Stimulated activated CD8-positive, alpha-beta memory T cell treated with anti-CD3 and anti-CD28 coated beads, Interleukin-2, amount 100 ng/mL, for 48 hours (primary cell): ENCODE measurements around the gene EDN3.
"Not testable (repeated sequence)": the region's sequence is repeated elsewhere in the genome, so short reads cannot be mapped to it uniquely, and the experiment has no call there.

Experiments
- DNase-seq, 2 donors: peaks; one replicate each; pipeline ENCODE4 v3.0.0-alpha.2; 2020; ENCODE audit warnings: low read depth in 2 of 2

Gene EDN3

GRCh38 chr20:59336540-59336939 is 36.1 kb downstream of the EDN3 start:
- DNase-seq, result no peak

DNA sequence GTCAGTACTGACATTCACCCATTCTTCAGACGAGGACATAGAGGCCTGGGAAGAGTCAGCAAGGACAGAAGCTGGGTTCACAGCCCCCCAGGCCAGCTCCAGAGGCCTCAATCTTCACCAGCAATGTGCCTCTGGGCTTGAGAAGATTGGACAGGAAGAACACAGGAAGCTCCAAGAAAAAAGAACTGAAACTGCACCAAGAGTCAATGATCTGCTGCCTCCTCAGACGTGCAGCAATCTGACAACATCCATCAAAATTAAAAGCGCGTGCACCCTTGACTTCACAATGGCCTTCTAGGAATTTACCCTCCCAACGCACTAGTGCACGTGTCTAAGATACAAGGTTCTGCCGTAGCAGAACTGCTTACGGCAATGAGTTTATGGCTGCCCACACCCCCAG is 38.0 kb downstream of the EDN3 start:
- not testable (repeated sequence) for DNase-seq

GRCh38 chr20:59340201-59340885 is 39.9 kb downstream of the EDN3 start:
- DNase-seq, result no peak

DNA sequence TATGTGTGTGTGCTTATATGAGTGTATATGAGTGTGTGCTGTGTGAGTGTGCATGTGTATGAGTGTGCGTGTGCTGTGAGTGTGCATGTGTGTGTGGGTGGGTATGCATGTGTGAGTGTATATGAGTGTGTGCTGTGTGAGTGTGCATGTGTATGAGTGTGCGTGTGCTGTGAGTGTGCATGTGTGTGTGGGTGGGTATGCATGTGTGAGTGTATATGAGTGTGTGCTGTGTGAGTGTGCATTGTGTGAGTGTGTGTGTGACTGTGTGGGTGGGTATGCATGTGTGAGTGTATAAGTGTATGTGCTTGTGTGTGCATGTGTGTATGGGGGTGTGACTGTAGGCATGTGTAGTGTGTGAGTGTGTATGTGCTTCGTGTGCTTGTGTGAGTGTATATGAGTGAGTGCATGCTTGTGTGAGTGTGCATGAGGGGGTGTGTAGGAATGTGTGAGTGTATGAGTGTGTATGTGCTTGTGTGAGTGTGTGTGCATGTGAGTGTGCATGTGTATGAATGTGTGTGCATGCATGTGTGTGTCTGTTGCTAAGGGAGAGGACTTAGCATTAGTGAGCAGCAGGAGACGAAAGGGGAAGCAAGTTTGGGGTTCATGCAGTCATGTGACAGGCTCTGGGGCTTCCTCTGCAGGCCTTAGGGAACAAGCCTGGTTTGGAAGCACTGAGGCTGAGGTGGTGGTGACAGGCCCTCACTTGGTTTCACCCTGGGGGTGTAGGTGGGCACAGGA is 41.0 kb downstream of the EDN3 start:
- DNase-seq, result not testable (repeated sequence)

DNA sequence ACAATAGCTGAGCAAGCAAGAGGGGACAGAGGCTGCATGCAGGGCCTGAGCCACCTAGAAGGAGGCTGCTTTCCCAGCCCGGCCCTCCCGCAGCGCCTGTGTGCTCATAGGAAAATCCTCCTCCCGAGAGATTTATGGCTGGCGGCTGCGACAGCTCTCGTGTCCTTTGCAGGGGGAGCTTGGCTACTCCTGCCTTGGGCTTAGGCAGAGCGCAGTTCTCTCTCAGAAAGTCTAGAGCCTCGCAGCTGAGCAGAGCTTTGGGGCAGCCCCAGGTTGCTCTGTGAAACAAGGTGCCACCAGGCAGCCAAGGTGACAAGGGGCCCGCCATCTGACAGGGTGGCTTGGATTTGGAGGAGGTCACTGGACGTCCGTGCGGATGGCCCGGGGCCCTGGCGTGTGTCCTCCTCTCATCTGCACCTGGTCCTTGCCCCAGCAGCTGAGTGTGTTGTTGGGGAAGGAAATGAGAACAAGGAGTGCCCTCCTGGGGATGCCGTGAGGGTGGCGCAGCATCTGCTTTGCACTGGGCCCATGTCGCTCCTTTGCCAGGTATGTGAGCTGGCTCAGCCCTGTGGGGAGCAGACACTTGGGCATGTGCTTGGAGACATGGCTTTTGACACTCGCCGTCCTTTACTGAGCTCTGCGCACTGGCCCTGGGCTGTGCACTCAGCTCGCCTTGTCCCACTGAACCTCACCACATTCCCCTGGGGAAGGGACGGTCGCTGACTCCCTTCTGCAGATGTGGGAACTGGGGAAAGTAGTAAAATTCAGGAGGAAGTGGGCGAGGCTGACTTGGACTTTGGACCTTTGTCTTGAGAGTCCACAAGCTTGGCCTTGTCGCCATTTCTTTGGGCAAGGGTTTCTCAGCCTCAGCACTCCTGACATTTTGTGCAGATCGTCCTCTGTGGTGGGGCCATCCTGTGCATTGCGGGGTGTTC is 41.9 kb downstream of the EDN3 start:
- no peak for DNase-seq

GRCh38 chr20:59346061-59346460 is 45.6 kb downstream of the EDN3 start:
- DNase-seq, result no peak

GRCh38 chr20:59349277-59349676 is 48.9 kb downstream of the EDN3 start:
- no peak for DNase-seq

GRCh38 chr20:59350330-59351156 is 50.1 kb downstream of the EDN3 start:
- no peak for DNase-seq

- no peak for DNase-seq
These were observed 51.0 kb downstream of the EDN3 start for GRCh38 chr20:59351157-59352040.

DNA sequence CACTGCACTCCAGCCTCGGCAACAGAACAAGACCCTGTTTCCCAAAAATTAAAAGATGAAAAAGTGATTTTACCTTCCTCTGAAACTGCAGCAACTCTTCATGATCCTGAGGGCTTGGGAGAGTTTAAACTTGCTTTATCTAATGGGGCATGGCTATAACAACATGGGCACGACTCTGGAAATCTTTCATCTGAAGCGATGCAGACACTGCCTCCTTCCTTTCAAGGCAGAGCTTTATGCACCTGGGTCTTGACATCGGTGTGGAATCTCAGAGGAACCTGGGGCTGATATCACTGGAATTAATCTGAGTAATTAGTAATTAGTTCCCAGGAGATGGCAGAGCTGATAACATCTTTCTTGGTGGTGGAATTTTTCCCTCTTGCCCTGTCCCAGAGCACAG is 52.1 kb downstream of the EDN3 start:
- no peak for DNase-seq

- DNase-seq, result no peak
These were observed 52.6 kb downstream of the EDN3 start for GRCh38 chr20:59352990-59353389.

DNA sequence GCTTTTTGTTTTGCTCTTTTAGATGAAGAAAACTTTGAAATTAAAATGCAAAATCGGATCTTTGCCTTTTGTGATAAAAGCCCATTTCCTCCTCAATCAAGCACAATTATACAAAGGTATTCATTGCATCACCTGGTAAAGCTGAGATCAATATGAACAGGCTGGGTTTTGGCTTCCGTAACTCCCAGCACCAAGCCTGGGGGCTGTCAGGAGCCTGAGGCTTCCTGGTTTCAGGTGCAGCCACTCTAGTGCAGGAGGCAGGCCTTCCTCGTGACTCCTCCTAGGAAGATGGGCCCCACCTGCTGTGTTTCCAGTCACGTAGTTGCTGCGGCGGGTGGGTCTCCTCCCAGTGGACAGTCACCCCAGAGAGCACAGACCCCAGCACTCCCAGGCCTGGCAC is 54.0 kb downstream of the EDN3 start:
- no peak for DNase-seq

DNA sequence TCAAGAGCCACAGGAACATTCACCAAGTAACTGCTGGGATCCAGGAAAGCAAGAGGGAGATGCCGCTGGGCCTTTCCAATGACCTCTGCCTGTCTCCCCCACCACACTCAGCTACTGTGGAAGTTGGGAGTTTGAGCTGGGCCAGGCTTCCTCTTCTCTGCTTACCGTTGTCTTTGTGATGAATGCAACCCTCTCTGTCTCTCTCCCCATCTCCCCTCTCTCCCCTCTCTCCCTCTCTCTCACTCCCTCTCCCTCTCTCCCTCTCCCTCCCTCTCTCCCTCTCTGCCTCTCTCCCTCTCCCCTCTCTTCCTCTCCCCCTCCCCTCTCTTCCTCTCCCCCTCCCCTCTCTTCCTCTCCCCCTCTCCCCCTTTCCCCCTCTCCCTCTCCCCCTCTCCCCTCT is 54.8 kb downstream of the EDN3 start:
- DNase-seq, result no peak

GRCh38 chr20:59356662-59357165 is 56.3 kb downstream of the EDN3 start:
- no peak for DNase-seq

DNA sequence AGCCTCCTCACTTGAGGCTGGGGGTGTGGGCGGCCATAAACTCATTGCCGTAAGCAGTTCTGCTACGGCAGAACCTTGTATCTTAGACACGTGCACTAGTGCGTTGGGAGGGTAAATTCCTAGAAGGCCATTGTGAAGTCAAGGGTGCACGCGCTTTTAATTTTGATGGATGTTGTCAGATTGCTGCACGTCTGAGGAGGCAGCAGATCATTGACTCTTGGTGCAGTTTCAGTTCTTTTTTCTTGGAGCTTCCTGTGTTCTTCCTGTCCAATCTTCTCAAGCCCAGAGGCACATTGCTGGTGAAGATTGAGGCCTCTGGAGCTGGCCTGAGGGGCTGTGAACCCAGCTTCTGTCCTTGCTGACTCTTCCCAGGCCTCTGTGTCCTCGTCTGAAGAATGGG is 58.4 kb downstream of the EDN3 start:
- DNase-seq, result not testable (repeated sequence)

- DNase-seq, result no peak
These were observed 59.7 kb downstream of the EDN3 start for GRCh38 chr20:59359906-59360725.

DNA sequence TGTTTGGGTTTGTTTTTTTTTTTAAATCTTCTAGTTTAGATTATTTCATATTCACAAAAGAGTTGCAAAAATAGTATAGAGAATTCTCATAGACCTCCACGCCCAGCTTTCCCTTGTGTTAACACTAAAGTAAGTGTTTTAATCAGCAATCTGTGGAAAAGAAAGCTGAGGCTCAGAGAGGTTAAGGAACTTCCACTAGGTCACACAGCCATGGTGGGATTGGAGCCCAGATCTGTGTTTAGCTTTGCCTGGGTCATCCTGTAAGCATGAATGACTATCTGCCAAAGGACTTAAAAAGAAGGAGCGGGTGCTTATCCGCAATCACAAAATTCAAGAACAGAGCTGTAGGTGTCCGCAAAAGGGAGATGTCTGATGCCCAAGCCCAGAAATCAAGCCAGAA is 60.5 kb downstream of the EDN3 start:
- no peak for DNase-seq

DNA sequence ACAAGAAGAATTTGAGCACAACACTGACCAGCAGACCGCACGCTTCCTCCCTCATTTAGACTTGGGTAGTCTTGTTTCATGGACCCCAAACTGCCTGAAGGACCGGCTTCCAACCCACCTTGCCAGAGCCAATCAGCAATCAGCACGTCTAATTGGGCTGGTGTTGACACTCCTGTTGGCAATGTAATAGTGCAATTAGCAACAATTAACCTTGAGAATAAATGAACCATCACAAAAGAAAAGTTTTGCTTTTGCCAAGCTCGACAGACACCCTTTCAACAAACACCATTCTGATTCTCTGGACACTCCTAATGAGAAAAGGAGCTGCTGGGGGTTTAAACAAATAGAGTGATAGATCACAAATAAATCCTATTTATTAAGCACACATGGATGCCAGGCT is 61.0 kb downstream of the EDN3 start:
- no peak for DNase-seq

GRCh38 chr20:59363101-59363500 is 62.7 kb downstream of the EDN3 start:
- DNase-seq, result no peak
